ENCODE measurements around the gene CCND1. TPM values are rescaled to one million over a fixed set of nuclear protein-coding genes. Genes with fewer than 3 reads are reported as not detected.
A peak's percentile ranks its signal among the peaks of the same experiment; 100 is the strongest.

Gene CCND1
- total and polyA plus RNA-seq, 10 donors = 4.3 to 96.6 (median 59.0) TPM

GRCh38 chr11:69646493-69647389 lies 5.8 kb downstream of the CCND1 start:
- TF ChIP-seq, protein P1, sequence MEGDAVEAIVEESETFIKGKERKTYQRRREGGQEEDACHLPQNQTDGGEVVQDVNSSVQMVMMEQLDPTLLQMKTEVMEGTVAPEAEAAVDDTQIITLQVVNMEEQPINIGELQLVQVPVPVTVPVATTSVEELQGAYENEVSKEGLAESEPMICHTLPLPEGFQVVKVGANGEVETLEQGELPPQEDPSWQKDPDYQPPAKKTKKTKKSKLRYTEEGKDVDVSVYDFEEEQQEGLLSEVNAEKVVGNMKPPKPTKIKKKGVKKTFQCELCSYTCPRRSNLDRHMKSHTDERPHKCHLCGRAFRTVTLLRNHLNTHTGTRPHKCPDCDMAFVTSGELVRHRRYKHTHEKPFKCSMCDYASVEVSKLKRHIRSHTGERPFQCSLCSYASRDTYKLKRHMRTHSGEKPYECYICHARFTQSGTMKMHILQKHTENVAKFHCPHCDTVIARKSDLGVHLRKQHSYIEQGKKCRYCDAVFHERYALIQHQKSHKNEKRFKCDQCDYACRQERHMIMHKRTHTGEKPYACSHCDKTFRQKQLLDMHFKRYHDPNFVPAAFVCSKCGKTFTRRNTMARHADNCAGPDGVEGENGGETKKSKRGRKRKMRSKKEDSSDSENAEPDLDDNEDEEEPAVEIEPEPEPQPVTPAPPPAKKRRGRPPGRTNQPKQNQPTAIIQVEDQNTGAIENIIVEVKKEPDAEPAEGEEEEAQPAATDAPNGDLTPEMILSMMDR (IDR thresholded peaks at IDR 0.05 in 8 of 11, conservative IDR thresholded peaks at IDR 0.05 in 3 of 11) = no peak
- TF ChIP-seq POLR2AphosphoS5 (IDR thresholded peaks at IDR 0.05) = peak in 1 of 3 donors; percentile 22
- peaks cover 0 to 85% (median 24%) of the 10 kb centered on the region in 6 donors for H3K36me3 ChIP-seq
- H3K27me3 ChIP-seq (replicated peaks in 1 of 7) = peaks cover 0 to 24% (median 4%) of the 10 kb centered on the region in 7 donors
- WGBS, 5 donors = 80 to 86% (median 85%) methylated on average over 9 to 32 of the region's 32 CpGs
- H3K27ac ChIP-seq = no peak overlapping the region
- no peak overlapping the region for H3K4me3 ChIP-seq
- peaks cover 15 to 78% (median 37%) of the 10 kb centered on the region in 6 donors for H3K4me1 ChIP-seq
- DNase-seq = peak; percentile 67
- intact Hi-C loops (cut with DNase I; ENCODE audit: low total_unique reads) = no loop called here
- H3K9me3 ChIP-seq = no peaks in the 10 kb centered on the region

DNA sequence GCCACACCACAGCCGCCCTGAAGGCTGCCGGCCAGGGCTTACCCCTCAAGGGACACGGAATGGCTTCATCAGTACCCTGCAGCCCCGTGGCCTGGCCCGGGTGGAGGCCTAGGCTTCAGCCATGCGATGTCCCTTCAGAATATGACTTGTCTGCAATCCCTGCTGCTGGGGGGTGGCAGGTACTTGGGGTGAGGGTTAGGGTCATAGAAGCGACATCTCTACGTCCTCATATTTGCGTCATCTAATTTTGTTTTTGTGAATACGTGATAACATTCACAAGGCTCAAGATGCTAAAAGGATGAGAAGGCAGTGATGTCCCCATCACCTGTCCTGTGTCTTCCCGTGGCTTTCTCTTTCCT lies 6.4 kb downstream of the CCND1 start:
- no peaks in the 10 kb centered on the region for H3K9me3 ChIP-seq
- H3K4me1 ChIP-seq = peaks cover 15 to 72% (median 34%) of the 10 kb centered on the region in 6 donors
- 74 to 87% (median 85%) methylated on average over 11 of the region's 11 CpGs for WGBS, 5 donors
- TF ChIP-seq, protein P1 (IDR thresholded peaks at IDR 0.05 in 8 of 11, conservative IDR thresholded peaks at IDR 0.05 in 3 of 11) = no peak
- TF ChIP-seq POLR2AphosphoS5 (IDR thresholded peaks at IDR 0.05) = peak in 1 of 3 donors; percentile 18
- peaks cover 0 to 91% (median 30%) of the 10 kb centered on the region in 6 donors for H3K36me3 ChIP-seq
- intact Hi-C loops (cut with DNase I; ENCODE audit: low total_unique reads) = no loop called here
- no peak overlapping the region for H3K27ac ChIP-seq
- H3K27me3 ChIP-seq (replicated peaks in 1 of 7) = peaks cover 0 to 17% (median 0%) of the 10 kb centered on the region in 7 donors
- H3K4me3 ChIP-seq = no peak overlapping the region
- peak; percentile 66 for DNase-seq

DNA sequence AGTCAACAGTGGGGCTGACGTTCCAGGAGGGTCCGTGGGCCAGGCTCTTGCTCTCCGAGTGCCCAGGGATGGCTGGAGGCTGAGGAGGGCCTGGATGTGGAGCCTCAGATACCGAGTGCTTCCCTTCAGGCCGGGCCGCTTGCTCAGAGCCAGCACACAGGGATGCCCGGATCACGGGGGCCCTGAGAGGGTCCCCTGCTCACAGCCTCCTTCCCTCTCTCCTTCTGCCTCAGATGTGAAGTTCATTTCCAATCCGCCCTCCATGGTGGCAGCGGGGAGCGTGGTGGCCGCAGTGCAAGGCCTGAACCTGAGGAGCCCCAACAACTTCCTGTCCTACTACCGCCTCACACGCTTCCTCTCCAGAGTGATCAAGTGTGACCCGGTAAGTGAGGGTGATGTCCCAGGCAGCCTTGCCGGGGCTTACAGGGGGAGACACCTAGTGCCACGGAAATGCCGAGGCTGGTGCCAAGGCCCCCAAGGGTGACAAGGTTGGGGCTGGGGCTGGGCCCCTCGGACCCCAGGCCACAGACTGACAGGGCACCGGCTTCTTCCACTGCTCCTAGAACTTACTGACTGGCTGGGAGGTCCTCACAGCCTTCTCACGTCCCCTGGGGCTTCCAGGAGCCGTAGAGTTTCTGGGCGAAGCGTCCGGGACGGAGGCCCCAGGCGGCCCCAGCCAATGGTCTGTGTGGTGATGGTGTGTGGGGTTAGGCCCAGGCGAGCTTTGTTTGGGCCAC lies 7.0 kb downstream of the CCND1 start:
- peak; percentile 76 for DNase-seq
- H3K27me3 ChIP-seq (replicated peaks in 1 of 7) = peaks cover 0 to 12% (median 0%) of the 10 kb centered on the region in 7 donors
- peak overlapping the region in 2 of 8 donors; percentile 2 to 5 for H3K27ac ChIP-seq
- H3K9me3 ChIP-seq = no peaks in the 10 kb centered on the region
- H3K4me1 ChIP-seq = peaks cover 15 to 68% (median 32%) of the 10 kb centered on the region in 6 donors
- H3K4me3 ChIP-seq = no peak overlapping the region
- WGBS, 5 donors = 55 to 78% (median 67%) methylated on average over 23 to 28 of the region's 28 CpGs
- TF ChIP-seq POLR2AphosphoS5 (IDR thresholded peaks at IDR 0.05) (peak in 2 of 3 donors; percentile 24 to 58), POLR2A (IDR thresholded peaks at IDR 0.05) (no peak)
- TF ChIP-seq, protein P1 (IDR thresholded peaks at IDR 0.05 in 8 of 11, conservative IDR thresholded peaks at IDR 0.05 in 3 of 11) = no peak
- intact Hi-C loops (cut with DNase I; ENCODE audit: low total_unique reads) = no loop called here
- H3K36me3 ChIP-seq = peaks cover 0 to 97% (median 33%) of the 10 kb centered on the region in 6 donors
